GM19240 (cell line): Measurements from ENCODE around the gene MTARC2.

Experiments used
- DNase-seq: peaks from one replicate; pipeline ENCODE4 v3.0.0; 2011; ENCODE audit warnings: low spot score; ENCODE audit not compliant: insufficient read length

MTARC2 gene

GRCh38 chr1:220827445-220828178 is 79.5 kb downstream of the MTARC2 start:
- no peak for DNase-seq

DNA sequence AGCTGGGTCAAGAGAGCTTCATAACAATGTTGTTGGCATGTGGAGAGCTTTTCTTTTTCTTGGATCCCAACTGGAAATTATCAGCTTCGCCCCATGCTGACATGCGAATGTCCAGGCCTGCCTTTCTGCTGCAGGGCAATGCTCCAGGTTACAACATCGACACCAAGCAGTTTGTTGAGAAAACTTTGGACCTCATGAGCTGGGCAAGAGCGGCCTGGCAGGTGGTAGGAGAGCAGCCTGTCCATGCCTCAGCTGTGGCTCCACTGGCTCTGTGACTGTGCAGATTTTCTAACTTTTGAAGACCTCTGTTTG is 80.0 kb downstream of the MTARC2 start:
- DNase-seq = no peak

DNA sequence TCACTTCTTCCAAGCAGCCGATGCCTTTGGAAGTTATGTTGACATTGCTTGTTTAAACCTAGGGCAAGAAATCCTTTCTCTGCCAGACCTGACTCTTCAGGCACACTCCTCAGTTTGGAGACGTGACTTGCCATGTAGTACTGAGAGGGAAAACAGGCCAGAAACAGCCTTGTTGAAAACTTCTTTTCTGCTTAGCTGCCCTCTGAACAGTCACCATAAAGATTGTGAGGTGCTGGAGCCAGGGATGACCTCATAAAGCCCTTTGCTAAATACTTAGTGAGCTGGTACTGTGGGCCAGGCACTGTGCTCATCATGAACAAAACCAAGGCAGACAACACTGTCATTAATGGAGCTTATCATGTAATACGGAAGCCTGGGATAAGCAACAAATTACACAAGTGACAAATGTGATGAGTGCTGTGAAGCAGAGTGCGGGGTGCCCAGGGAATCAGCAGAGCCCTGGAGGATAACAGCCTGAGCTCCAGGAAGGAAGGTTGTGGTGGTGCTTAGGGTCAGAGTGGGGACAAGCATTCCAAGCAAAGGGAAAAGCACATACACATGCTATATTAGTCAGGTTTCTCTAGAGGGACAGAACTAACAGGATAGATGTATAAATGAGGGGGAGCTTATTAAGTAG is 80.9 kb downstream of the MTARC2 start:
- DNase-seq = no peak

DNA sequence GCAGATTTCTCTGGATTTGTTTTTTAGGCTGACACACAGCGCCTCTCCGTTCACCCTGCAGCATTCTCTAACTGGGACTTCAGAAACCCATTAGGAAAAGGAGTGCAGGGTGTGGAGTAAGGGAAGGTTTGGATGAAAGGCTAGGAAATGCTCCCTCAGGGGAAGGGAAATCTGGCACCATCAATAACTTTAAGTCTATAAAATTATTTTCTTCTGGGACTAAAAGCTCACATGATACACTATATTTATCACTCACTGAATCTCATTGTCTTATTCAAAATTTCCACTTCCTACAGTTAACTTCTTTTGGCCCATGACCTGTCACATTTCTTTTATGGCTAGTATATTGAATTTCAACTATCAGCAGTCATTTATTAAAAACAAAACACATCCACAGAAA is 85.3 kb downstream of the MTARC2 start:
- no peak for DNase-seq
